CD14-positive monocyte (primary cell): ENCODE data around the gene CDC42EP4. TPM values are rescaled to one million over a fixed set of nuclear protein-coding genes. Genes with fewer than 3 reads are reported as not detected.

Experiments used
- DNase-seq, 3 donors: peaks; one replicate each; pipeline ENCODE4 v3.0.0-alpha.2; 2011 to 2022
- H2AFZ ChIP-seq: 2 replicates; pipeline ENCODE4 v1.6.0; 2012; ENCODE audit warnings: mild to moderate bottlenecking, low read depth, low read length, inconsistent platforms; ENCODE audit not compliant: insufficient read depth, poor library complexity, severe bottlenecking
- H3K27ac ChIP-seq, 2 donors: 1 replicate in 1 of 2; 2 replicates in 1 of 2; pipeline ENCODE4 v1.5.1; 2012 to 2013; ENCODE audit warnings: low read length in 2 of 2, control low read depth in 1 of 2, inconsistent platforms in 1 of 2, low read depth in 1 of 2, mild to moderate bottlenecking in 1 of 2
- H3K27me3 ChIP-seq, 2 donors: one replicate each; pipeline versions ENCODE4 v1.6.0 to v1.6.1; 2011 to 2013; ENCODE audit warnings: low read length in 2 of 2; ENCODE audit not compliant: control insufficient read depth in 2 of 2, insufficient read depth in 2 of 2
- H3K36me3 ChIP-seq, 2 donors: replicated peaks in 1 of 2; 1 replicate in 1 of 2; 2 replicates in 1 of 2; pipeline versions ENCODE4 v1.5.1 to v1.6.1; 2012 to 2013; ENCODE audit warnings: low read length in 2 of 2, control low read depth in 1 of 2, inconsistent platforms in 1 of 2, mild to moderate bottlenecking in 1 of 2; ENCODE audit not compliant: insufficient read depth in 2 of 2, control insufficient read depth in 1 of 2
- H3K4me1 ChIP-seq, 2 donors: 1 replicate in 1 of 2; 2 replicates in 1 of 2; pipeline versions ENCODE4 v1.5.1 to v1.6.1; 2012 to 2013; ENCODE audit warnings: low read length in 2 of 2, control low read depth in 1 of 2, inconsistent platforms in 1 of 2, mild to moderate bottlenecking in 1 of 2, moderate library complexity in 1 of 2; ENCODE audit not compliant: insufficient read depth in 2 of 2, control insufficient read depth in 1 of 2
- H3K4me2 ChIP-seq: replicated peaks from 2 replicates; pipeline ENCODE3; 2012; ENCODE audit warnings: low read length, moderate library complexity, mild to moderate bottlenecking; ENCODE audit not compliant: poor library complexity, severe bottlenecking; ENCODE audit errors: extremely low read depth
- H3K4me3 ChIP-seq, 3 experiments: fragments of 200-600 bp in 1 of 3; sonication (generic) in 1 of 3; replicated peaks in 1 of 3; 1 replicate in 2 of 3; 2 replicates in 1 of 3; pipeline ENCODE4 v1.5.1; 2011 to 2013; ENCODE audit warnings: low read length in 3 of 3, mild to moderate bottlenecking in 3 of 3, control low read depth in 2 of 3, low read depth in 2 of 3, inconsistent platforms in 1 of 3, moderate library complexity in 1 of 3
- H3K79me2 ChIP-seq: 2 replicates; pipeline ENCODE4 v1.6.0; 2012; ENCODE audit warnings: mild to moderate bottlenecking, control low read depth, inconsistent platforms, low read length, moderate library complexity; ENCODE audit not compliant: insufficient read depth
- H3K9ac ChIP-seq: 2 replicates; pipeline ENCODE4 v1.6.0; 2017; ENCODE audit warnings: low read length, mild to moderate bottlenecking; ENCODE audit not compliant: insufficient read depth, poor library complexity, severe bottlenecking
- H3K9me3 ChIP-seq, 2 donors: replicated peaks in 1 of 2; 1 replicate in 1 of 2; 2 replicates in 1 of 2; pipeline versions ENCODE4 v1.5.1 to v1.6.1; 2012 to 2013; ENCODE audit warnings: low read length in 2 of 2, control low read depth in 1 of 2; ENCODE audit not compliant: control insufficient read depth in 1 of 2, insufficient read depth in 1 of 2
- H4K20me1 ChIP-seq: 2 replicates; pipeline ENCODE4 v1.6.0; 2012; ENCODE audit warnings: mild to moderate bottlenecking, low read length, control low read depth, moderate library complexity; ENCODE audit not compliant: insufficient read depth
- H3K27ac Mint-ChIP-seq, 7 donors: one replicate each; pipeline ENCODE4 v1.8.0; 2020; ENCODE audit warnings: mild to moderate bottlenecking in 7 of 7, mixed read lengths in 7 of 7, moderate library complexity in 6 of 7, inconsistent platforms in 2 of 7
- H3K27me3 Mint-ChIP-seq, 3 donors: one replicate each; pipeline ENCODE4 v1.8.0; 2021 to 2022; ENCODE audit warnings: low read depth in 3 of 3, mild to moderate bottlenecking in 3 of 3, mixed read lengths in 3 of 3, moderate library complexity in 3 of 3, inconsistent platforms in 1 of 3
- H3K36me3 Mint-ChIP-seq, 2 donors: one replicate each; pipeline ENCODE4 v1.8.0; 2020; ENCODE audit warnings: mixed read lengths in 2 of 2, inconsistent platforms in 1 of 2, mild to moderate bottlenecking in 1 of 2
- H3K4me1 Mint-ChIP-seq: one replicate; pipeline ENCODE4 v1.8.0; 2020; ENCODE audit warnings: mild to moderate bottlenecking, mixed read lengths
- H3K4me3 Mint-ChIP-seq, 2 donors: one replicate each; pipeline ENCODE4 v1.8.0; 2020; ENCODE audit warnings: mild to moderate bottlenecking in 2 of 2, mixed read lengths in 2 of 2, moderate library complexity in 1 of 2
- H3K9me3 Mint-ChIP-seq, 7 donors: one replicate each; pipeline ENCODE4 v1.8.0; 2020 to 2022; ENCODE audit warnings: mixed read lengths in 7 of 7, mild to moderate bottlenecking in 6 of 7, moderate library complexity in 6 of 7, inconsistent platforms in 2 of 7
- WGBS: methylation state at CpG from one replicate; pipeline ENCODE4 v1.1.5; 2013; ENCODE audit warnings: missing lambda C conversion rate; ENCODE audit not compliant: insufficient coverage; 5-methylcytosine and 5-hydroxymethylcytosine counted together
- intact Hi-C, 2 donors: fragments of 100-400 bp; cut with micrococcal nuclease; formaldehyde crosslinking; loops; one replicate each; pipeline versions ENCODE4 v1.15.0 to v1.15.1; 2023
- polyA plus RNA-seq, 3 donors: library from polyadenylated mRNA; depleted of rRNA in 1 of 3; unstranded in 2 of 3; stranded (reverse) in 1 of 3; fragments of 300-500 nt in 2 of 3; fragments of >200 nt in 1 of 3; fragmentation: Illumina TruSeq in 2 of 3; gene quantifications; 1 replicate in 2 of 3; 2 replicates in 1 of 3; pipeline ENCODE4 v1.2.3, GENCODE V29; 2012 to 2021
- TF ChIP-seq, protein P1 (sequence below): fragments of 200-600 bp; IDR thresholded peaks from one replicate; pipeline ENCODE4 v1.8.0; 2022; ENCODE audit warnings: antibody characterized with exemption, mild to moderate bottlenecking

Gene CDC42EP4
- polyA plus RNA-seq, 3 donors: 6.4 to 12.7 (median 6.6) TPM

DNA sequence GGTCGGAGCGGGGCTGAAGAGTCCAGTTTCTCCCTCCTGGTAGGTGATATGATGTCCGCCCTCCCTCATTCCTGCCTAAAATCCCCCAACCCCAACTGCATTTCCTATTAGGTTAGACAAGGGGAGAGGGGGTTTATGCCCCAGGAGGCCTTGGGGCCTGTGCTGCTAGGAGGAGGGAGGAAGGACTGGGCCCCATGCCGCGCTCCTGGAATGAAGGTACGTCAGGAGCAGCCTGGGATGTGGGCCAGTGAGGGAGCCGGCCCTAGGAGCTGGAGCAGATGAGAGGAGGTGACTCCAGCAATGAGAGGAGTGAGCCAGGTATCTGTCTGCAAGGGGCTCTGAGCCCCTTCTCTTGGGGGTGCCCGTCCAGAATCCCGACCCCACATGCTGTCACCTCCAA, 46.9 kb upstream of the CDC42EP4 start:
- Mint-ChIP-seq H3K27ac (no peak overlapping the region), H3K36me3 (no peaks in the 10 kb centered on the region), H3K4me1 (peaks cover 2% of the 10 kb centered on the region), H3K9me3 (peaks cover 0 to 3% (median 0%) of the 10 kb centered on the region in 7 donors), H3K27me3 (peaks cover 0 to 6% (median 4%) of the 10 kb centered on the region in 3 donors), H3K4me3 (no peak overlapping the region)
- Histone ChIP-seq H3K4me1 (no peaks in the 10 kb centered on the region), H3K9ac (no peak overlapping the region), H3K9me3 (no peaks in the 10 kb centered on the region), H2AFZ (no peak overlapping the region), H4K20me1 (no peaks in the 10 kb centered on the region), H3K4me2 (no peak overlapping the region), H3K4me3 (no peak overlapping the region), H3K27me3 (no peaks in the 10 kb centered on the region), H3K36me3 (no peaks in the 10 kb centered on the region), H3K27ac (no peak overlapping the region), H3K79me2 (no peaks in the 10 kb centered on the region)
- intact Hi-C loops: no loop called here
- no peak for DNase-seq
- WGBS: 100% methylated on average over 2 of the region's 9 CpGs
- TF ChIP-seq, protein P1, sequence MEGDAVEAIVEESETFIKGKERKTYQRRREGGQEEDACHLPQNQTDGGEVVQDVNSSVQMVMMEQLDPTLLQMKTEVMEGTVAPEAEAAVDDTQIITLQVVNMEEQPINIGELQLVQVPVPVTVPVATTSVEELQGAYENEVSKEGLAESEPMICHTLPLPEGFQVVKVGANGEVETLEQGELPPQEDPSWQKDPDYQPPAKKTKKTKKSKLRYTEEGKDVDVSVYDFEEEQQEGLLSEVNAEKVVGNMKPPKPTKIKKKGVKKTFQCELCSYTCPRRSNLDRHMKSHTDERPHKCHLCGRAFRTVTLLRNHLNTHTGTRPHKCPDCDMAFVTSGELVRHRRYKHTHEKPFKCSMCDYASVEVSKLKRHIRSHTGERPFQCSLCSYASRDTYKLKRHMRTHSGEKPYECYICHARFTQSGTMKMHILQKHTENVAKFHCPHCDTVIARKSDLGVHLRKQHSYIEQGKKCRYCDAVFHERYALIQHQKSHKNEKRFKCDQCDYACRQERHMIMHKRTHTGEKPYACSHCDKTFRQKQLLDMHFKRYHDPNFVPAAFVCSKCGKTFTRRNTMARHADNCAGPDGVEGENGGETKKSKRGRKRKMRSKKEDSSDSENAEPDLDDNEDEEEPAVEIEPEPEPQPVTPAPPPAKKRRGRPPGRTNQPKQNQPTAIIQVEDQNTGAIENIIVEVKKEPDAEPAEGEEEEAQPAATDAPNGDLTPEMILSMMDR: no peak

- H3K4me3 Mint-ChIP-seq: no peak overlapping the region
- H3K27me3 Mint-ChIP-seq: peaks cover 0 to 6% (median 4%) of the 10 kb centered on the region in 3 donors
- Histone ChIP-seq H3K9me3 (no peaks in the 10 kb centered on the region), H3K4me3 (no peak overlapping the region), H3K4me2 (no peak overlapping the region), H3K4me1 (no peaks in the 10 kb centered on the region), H3K27ac (no peak overlapping the region), H3K36me3 (no peaks in the 10 kb centered on the region), H3K79me2 (no peaks in the 10 kb centered on the region), H3K27me3 (no peaks in the 10 kb centered on the region), H2AFZ (no peak overlapping the region), H4K20me1 (no peaks in the 10 kb centered on the region), H3K9ac (no peak overlapping the region)
- WGBS: 97% methylated on average over 15 of the region's 19 CpGs
- H3K9me3 Mint-ChIP-seq: peaks cover 0 to 3% (median 0%) of the 10 kb centered on the region in 7 donors
- H3K27ac Mint-ChIP-seq: no peak overlapping the region
- H3K4me1 Mint-ChIP-seq: peaks cover 2% of the 10 kb centered on the region
- intact Hi-C loops: no loop called here
- TF ChIP-seq, protein P1: no peak
- DNase-seq: no peak
- H3K36me3 Mint-ChIP-seq: no peaks in the 10 kb centered on the region
These were observed 46.2 kb upstream of the CDC42EP4 start for GRCh38 chr17:73357981-73358380.
